ENCODE results near the gene MIA.

The MIA gene

GRCh38 chr19:40740747-40741146 lies 34.6 kb upstream of the MIA start:
- POLR2A ChIA-PET = interaction anchor here (3.3 kb wide), 1 partner anchor 10 kb away, joined by 17 read pairs; the partner anchor contains the start of genes ACTMAP and SNRPA
- CTCF ChIA-PET = interaction anchor here (0.5 kb wide), 1 partner anchor 190 kb away, joined by 3 read pairs; no protein-coding TSS in a partner anchor
- DNase-seq (ENCODE audit: extremely low spot score) = no peak
- TF ChIP-seq NFRKB (IDR thresholded peaks at IDR 0.05) (no peak), L3MBTL2 (conservative IDR thresholded peaks at IDR 0.05) (no peak), FOXK2 (IDR thresholded peaks at IDR 0.05) (no peak), SUZ12 (IDR thresholded peaks at IDR 0.05) (no peak), TARDBP (IDR thresholded peaks at IDR 0.05) (no peak), SP1 (IDR thresholded peaks at IDR 0.05) (no peak), PKNOX1 (IDR thresholded peaks at IDR 0.05) (no peak), BHLHE40 (IDR thresholded peaks at IDR 0.05; ENCODE audit: borderline replicate concordance) (no peak), ELF4 (IDR thresholded peaks at IDR 0.05) (no peak), CTBP1 (IDR thresholded peaks at IDR 0.05; ENCODE audit: borderline replicate concordance) (no peak)

GRCh38 chr19:40741527-40742390 lies 33.6 kb upstream of the MIA start:
- ChIA-PET CTCF (interaction anchor here (0.5 to 0.6 kb wide), 2 partner anchors 191 to 378 kb away, joined by 3 to 8 read pairs; no protein-coding TSS in a partner anchor), POLR2A (interaction anchor here (1.1 to 3.3 kb wide), 3 partner anchors 9 to 56 kb away, joined by 3 to 17 read pairs (median 6); partner anchors contain the start of genes ACTMAP, COQ8B, ITPKC and SNRPA)
- DNase-seq (ENCODE audit: extremely low spot score) = no peak
- TF ChIP-seq ELF4 (IDR thresholded peaks at IDR 0.05) (no peak), TARDBP (IDR thresholded peaks at IDR 0.05) (no peak), FOXK2 (IDR thresholded peaks at IDR 0.05) (no peak), ARNT (IDR thresholded peaks at IDR 0.05) (no peak), FOXA1 (IDR thresholded peaks at IDR 0.05) (no peak)

GRCh38 chr19:40742477-40742876 lies 32.8 kb upstream of the MIA start:
- ChIA-PET CTCF (no interaction called here), POLR2A (interaction anchor here (0.9 to 3.3 kb wide), 4 partner anchors 8 to 79 kb away, joined by 3 to 17 read pairs (median 4); partner anchors contain the start of genes ACTMAP, COQ8B, ITPKC and SNRPA)
- no peak for DNase-seq (ENCODE audit: extremely low spot score)
- no peak for TF ChIP-seq FOXM1 (IDR thresholded peaks at IDR 0.05; ENCODE audit: borderline replicate concordance)
- no peak for TF ChIP-seq SUZ12 (IDR thresholded peaks at IDR 0.05)
- TF ChIP-seq BHLHE40 (IDR thresholded peaks at IDR 0.05; ENCODE audit: borderline replicate concordance) = no peak
- TF ChIP-seq FOXK2 (IDR thresholded peaks at IDR 0.05) = no peak
- TF ChIP-seq LEF1 (IDR thresholded peaks at IDR 0.05; ENCODE audit: borderline replicate concordance) = no peak
- TF ChIP-seq CTBP1 (IDR thresholded peaks at IDR 0.05; ENCODE audit: borderline replicate concordance) = no peak
- no peak for TF ChIP-seq L3MBTL2 (conservative IDR thresholded peaks at IDR 0.05)
- no peak for TF ChIP-seq PKNOX1 (IDR thresholded peaks at IDR 0.05)
- no peak for TF ChIP-seq HDGF (IDR thresholded peaks at IDR 0.05; ENCODE audit: borderline replicate concordance)
- no peak for TF ChIP-seq FOXA1 (IDR thresholded peaks at IDR 0.05)
- no peak for TF ChIP-seq ELF4 (IDR thresholded peaks at IDR 0.05)
- TF ChIP-seq NFRKB (IDR thresholded peaks at IDR 0.05) = no peak
- TF ChIP-seq ARNT (IDR thresholded peaks at IDR 0.05) = no peak
- TF ChIP-seq ZNF384 (IDR thresholded peaks at IDR 0.05) = no peak
- TF ChIP-seq TARDBP (IDR thresholded peaks at IDR 0.05) = no peak
- no peak for TF ChIP-seq SP1 (IDR thresholded peaks at IDR 0.05)

GRCh38 chr19:40742886-40743285 lies 32.4 kb upstream of the MIA start:
- ChIA-PET POLR2A (interaction anchor here (0.9 to 3.3 kb wide), 2 partner anchors 8 to 80 kb away, joined by 3 to 17 read pairs; partner anchors contain the start of genes ACTMAP and SNRPA), CTCF (interaction anchor here (0.7 kb wide), 1 partner anchor 22 kb away, joined by 3 read pairs; no protein-coding TSS in a partner anchor)
- no peak for DNase-seq (ENCODE audit: extremely low spot score)
- TF ChIP-seq FOXA1 (IDR thresholded peaks at IDR 0.05) (no peak), FOXK2 (IDR thresholded peaks at IDR 0.05) (no peak), ARNT (IDR thresholded peaks at IDR 0.05) (no peak), PKNOX1 (IDR thresholded peaks at IDR 0.05) (no peak), NFRKB (IDR thresholded peaks at IDR 0.05) (no peak)

- TF ChIP-seq L3MBTL2 (conservative IDR thresholded peaks at IDR 0.05) (no peak), FOXK2 (IDR thresholded peaks at IDR 0.05) (no peak), FOXM1 (IDR thresholded peaks at IDR 0.05; ENCODE audit: borderline replicate concordance) (no peak), NFRKB (IDR thresholded peaks at IDR 0.05) (no peak), ZNF384 (IDR thresholded peaks at IDR 0.05) (no peak), SP1 (IDR thresholded peaks at IDR 0.05) (no peak), ELF4 (IDR thresholded peaks at IDR 0.05) (no peak), LEF1 (IDR thresholded peaks at IDR 0.05; ENCODE audit: borderline replicate concordance) (no peak)
- ChIA-PET POLR2A (interaction anchor here (0.6 to 0.9 kb wide), 2 partner anchors 9 to 27 kb away, joined by 3 read pairs; partner anchors contain the start of genes COQ8B and ITPKC), CTCF (interaction anchor here (1.4 kb wide), 1 partner anchor 9 kb away, joined by 11 read pairs; no protein-coding TSS in a partner anchor)
- DNase-seq (ENCODE audit: extremely low spot score) = no peak
Measured at GRCh38 chr19:40743926-40744325, 31.4 kb upstream of the MIA start.
